Activated CD8-positive, alpha-beta T cell treated with anti-CD3 and anti-CD28 coated beads, Interleukin-2, amount 10 ng/mL, durations not matched to agents 7 days and 5 days (primary cell): ENCODE measurements around the gene MND1. TPM values are rescaled to one million over a fixed set of nuclear protein-coding genes. Genes with fewer than 3 reads are reported as not detected.

Source experiments
- ATAC-seq: fragments of 150-1000 bp; cut with Tn5 transposase; one replicate; pipeline ENCODE4 v1.10.0; 2021; ENCODE audit warnings: moderate library complexity
- CTCF ChIA-PET: fragments of 350-600 bp; sonication (Branson Sonifier 250); formaldehyde crosslinking; loops from one replicate; lab custom pipeline; 2021; ENCODE audit warnings: antibody characterized with exemption; lab: Charles Lee
- POLR2A ChIA-PET: fragments of 350-600 bp; sonication (Branson Sonifier 250); formaldehyde crosslinking; loops from one replicate; lab custom pipeline; 2021; ENCODE audit warnings: antibody characterized with exemption; lab: Charles Lee
- DNase-seq: peaks from one replicate; pipeline ENCODE4 v3.0.0-alpha.2; 2020
- H3K27ac Mint-ChIP-seq: one replicate; pipeline ENCODE4 v1.8.0; 2021; ENCODE audit warnings: mild to moderate bottlenecking, mixed read lengths
- H3K27me3 Mint-ChIP-seq: one replicate; pipeline ENCODE4 v1.8.0; 2021; ENCODE audit warnings: low read depth, mixed read lengths
- H3K36me3 Mint-ChIP-seq: one replicate; pipeline ENCODE4 v1.8.0; 2021; ENCODE audit warnings: low read depth, mixed read lengths
- H3K4me1 Mint-ChIP-seq: one replicate; pipeline ENCODE4 v1.8.0; 2021; ENCODE audit warnings: low read depth, mixed read lengths
- H3K4me3 Mint-ChIP-seq: one replicate; pipeline ENCODE4 v1.8.0; 2021; ENCODE audit warnings: mild to moderate bottlenecking, mixed read lengths
- H3K9me3 Mint-ChIP-seq: one replicate; pipeline ENCODE4 v1.8.0; 2022; ENCODE audit warnings: mixed read lengths; ENCODE audit not compliant: insufficient read depth
- total RNA-seq, 2 experiments: library from RNA; stranded (reverse); gene quantifications; one replicate each; pipeline ENCODE4 v1.2.3, GENCODE V29; 2021

Gene MND1
- total RNA-seq = 10 to 100 TPM; 37.4 to 38.3 TPM

- Mint-ChIP-seq H3K9me3 (no peaks in the 10 kb centered on the region), H3K4me1 (peaks cover 47% of the 10 kb centered on the region), H3K27ac (peak within 1 kb of the TSS; percentile 94), H3K36me3 (peaks cover 14% of the 10 kb centered on the region), H3K4me3 (peak within 1 kb of the TSS; percentile 97), H3K27me3 (peaks cover 14% of the 10 kb centered on the region)
- DNase-seq (peak; percentile 94), ATAC-seq (peak; percentile 94)
- ChIA-PET POLR2A (interaction anchor here (0.7 to 2.7 kb wide), 6 partner anchors 89 to 299 kb away, joined by 3 to 8 read pairs (median 4); partner anchors contain the start of gene TMEM131L), CTCF (interaction anchor here (0.6 to 4.3 kb wide), 30 partner anchors 14 to 304 kb away, joined by 3 to 70 read pairs (median 4); partner anchors contain the start of gene TMEM131L)
Measured at GRCh38 chr4:153344131-153345011, at the start of gene MND1. Gene MND1 (plus strand): TSS chr4:153344688. CDS start chr4:153344738, 50 bp downstream.

GRCh38 chr4:153295131-153295755, 49.2 kb upstream of the MND1 start:
- H3K4me3 Mint-ChIP-seq = no peak overlapping the region
- DNase-seq = no peak
- no peak overlapping the region for H3K27ac Mint-ChIP-seq
- peaks cover 3% of the 10 kb centered on the region for H3K9me3 Mint-ChIP-seq
- CTCF ChIA-PET = no interaction called here
- H3K36me3 Mint-ChIP-seq = no peaks in the 10 kb centered on the region
- no peaks in the 10 kb centered on the region for H3K4me1 Mint-ChIP-seq
- H3K27me3 Mint-ChIP-seq = peaks cover 7% of the 10 kb centered on the region
- POLR2A ChIA-PET = no interaction called here
- no peak for ATAC-seq

GRCh38 chr4:153296040-153296823, 48.3 kb upstream of the MND1 start:
- no peaks in the 10 kb centered on the region for H3K36me3 Mint-ChIP-seq
- H3K4me1 Mint-ChIP-seq = no peaks in the 10 kb centered on the region
- no peak overlapping the region for H3K27ac Mint-ChIP-seq
- no peak overlapping the region for H3K4me3 Mint-ChIP-seq
- ChIA-PET CTCF (interaction anchor here (0.9 kb wide), 1 partner anchor 22 kb away, joined by 4 read pairs; no protein-coding TSS in a partner anchor), POLR2A (interaction anchor here (0.5 kb wide), 1 partner anchor 1038 kb away, joined by 3 read pairs; no protein-coding TSS in a partner anchor)
- ATAC-seq = no peak
- peaks cover 4% of the 10 kb centered on the region for H3K9me3 Mint-ChIP-seq
- no peak for DNase-seq
- H3K27me3 Mint-ChIP-seq = peaks cover 7% of the 10 kb centered on the region

- DNase-seq = no peak
- H3K27ac Mint-ChIP-seq = no peak overlapping the region
- peaks cover 6% of the 10 kb centered on the region for H3K9me3 Mint-ChIP-seq
- ChIA-PET CTCF (interaction anchor here (0.8 kb wide), 1 partner anchor 47 kb away, joined by 3 read pairs; no protein-coding TSS in a partner anchor), POLR2A (no interaction called here)
- no peak overlapping the region for H3K4me3 Mint-ChIP-seq
- H3K27me3 Mint-ChIP-seq = peaks cover 7% of the 10 kb centered on the region
- no peak for ATAC-seq
- no peaks in the 10 kb centered on the region for H3K36me3 Mint-ChIP-seq
- no peaks in the 10 kb centered on the region for H3K4me1 Mint-ChIP-seq
Measured at GRCh38 chr4:153297116-153297515, 47.4 kb upstream of the MND1 start.

- ChIA-PET POLR2A (no interaction called here), CTCF (no interaction called here)
- Mint-ChIP-seq H3K27me3 (peaks cover 3% of the 10 kb centered on the region), H3K9me3 (no peaks in the 10 kb centered on the region), H3K4me3 (no peak overlapping the region), H3K36me3 (no peaks in the 10 kb centered on the region), H3K27ac (no peak overlapping the region), H3K4me1 (no peaks in the 10 kb centered on the region)
- DNase-seq (no peak), ATAC-seq (no peak)
Measured at GRCh38 chr4:153310793-153311192, 33.7 kb upstream of the MND1 start.

- ChIA-PET CTCF (no interaction called here), POLR2A (no interaction called here)
- ATAC-seq = no peak
- Mint-ChIP-seq H3K27ac (no peak overlapping the region), H3K27me3 (peaks cover under 1% of the 10 kb centered on the region), H3K9me3 (no peaks in the 10 kb centered on the region), H3K4me1 (no peaks in the 10 kb centered on the region), H3K36me3 (no peaks in the 10 kb centered on the region), H3K4me3 (no peak overlapping the region)
- DNase-seq = no peak
Measured at GRCh38 chr4:153314915-153315314, 29.6 kb upstream of the MND1 start.

GRCh38 chr4:153318696-153319320, 25.7 kb upstream of the MND1 start:
- H3K27ac Mint-ChIP-seq = no peak overlapping the region
- DNase-seq = no peak
- ATAC-seq = no peak

GRCh38 chr4:153322791-153323190, 21.7 kb upstream of the MND1 start:
- CTCF ChIA-PET = interaction anchor here (1.4 kb wide), 1 partner anchor 240 kb away, joined by 4 read pairs; no protein-coding TSS in a partner anchor
- Mint-ChIP-seq H3K36me3 (no peaks in the 10 kb centered on the region), H3K9me3 (no peaks in the 10 kb centered on the region), H3K27ac (no peak overlapping the region), H3K4me3 (no peak overlapping the region), H3K27me3 (peaks cover 12% of the 10 kb centered on the region), H3K4me1 (no peaks in the 10 kb centered on the region)
- ATAC-seq (no peak), DNase-seq (no peak)
- POLR2A ChIA-PET = no interaction called here

More at GRCh38 chr4:153318696-153319320, 25.7 kb upstream of the MND1 start:
- CTCF ChIA-PET = interaction anchor here (1.0 to 1.4 kb wide), 8 partner anchors 14 to 326 kb away, joined by 3 to 7 read pairs (median 4); no protein-coding TSS in a partner anchor
- H3K36me3 Mint-ChIP-seq = no peaks in the 10 kb centered on the region
- POLR2A ChIA-PET = no interaction called here
- no peaks in the 10 kb centered on the region for H3K4me1 Mint-ChIP-seq
- peaks cover 4% of the 10 kb centered on the region for H3K27me3 Mint-ChIP-seq
- no peak overlapping the region for H3K4me3 Mint-ChIP-seq
- no peaks in the 10 kb centered on the region for H3K9me3 Mint-ChIP-seq

GRCh38 chr4:153324046-153324445, 20.4 kb upstream of the MND1 start:
- Mint-ChIP-seq H3K9me3 (no peaks in the 10 kb centered on the region), H3K4me3 (no peak overlapping the region), H3K36me3 (no peaks in the 10 kb centered on the region), H3K4me1 (no peaks in the 10 kb centered on the region), H3K27ac (no peak overlapping the region), H3K27me3 (peaks cover 14% of the 10 kb centered on the region)
- ChIA-PET POLR2A (no interaction called here), CTCF (interaction anchor here (1.3 to 1.4 kb wide), 2 partner anchors 241 to 320 kb away, joined by 3 to 4 read pairs; no protein-coding TSS in a partner anchor)
- ATAC-seq (no peak), DNase-seq (no peak)

GRCh38 chr4:153325558-153325957, 18.9 kb upstream of the MND1 start:
- ChIA-PET CTCF (interaction anchor here (0.8 to 1.0 kb wide), 2 partner anchors 9 to 183 kb away, joined by 3 to 5 read pairs; no protein-coding TSS in a partner anchor), POLR2A (no interaction called here)
- no peaks in the 10 kb centered on the region for H3K4me1 Mint-ChIP-seq
- no peaks in the 10 kb centered on the region for H3K36me3 Mint-ChIP-seq
- no peaks in the 10 kb centered on the region for H3K9me3 Mint-ChIP-seq
- no peak overlapping the region for H3K4me3 Mint-ChIP-seq
- ATAC-seq = no peak
- H3K27ac Mint-ChIP-seq = no peak overlapping the region
- peaks cover 13% of the 10 kb centered on the region for H3K27me3 Mint-ChIP-seq
- no peak for DNase-seq

GRCh38 chr4:153326513-153326912, 18.0 kb upstream of the MND1 start:
- H3K9me3 Mint-ChIP-seq = no peaks in the 10 kb centered on the region
- H3K27ac Mint-ChIP-seq = no peak overlapping the region
- H3K36me3 Mint-ChIP-seq = no peaks in the 10 kb centered on the region
- no peak overlapping the region for H3K4me3 Mint-ChIP-seq
- no peak for DNase-seq
- ATAC-seq = no peak
- ChIA-PET CTCF (interaction anchor here (1.0 kb wide), 1 partner anchor 184 kb away, joined by 5 read pairs; no protein-coding TSS in a partner anchor), POLR2A (no interaction called here)
- peaks cover 18% of the 10 kb centered on the region for H3K27me3 Mint-ChIP-seq
- no peaks in the 10 kb centered on the region for H3K4me1 Mint-ChIP-seq
